Mucosa of descending colon (tissue), 3 donors: ENCODE results near the gene PDE6B. TPM values are rescaled to one million over a fixed set of nuclear protein-coding genes. Genes with fewer than 3 reads are reported as not detected.

ENCODE experiments used
- ATAC-seq: fragments of 200-7000 bp; cut with Tn5 transposase; one replicate; pipeline ENCODE4 v1.9.1; 2020; ENCODE audit warnings: mild to moderate bottlenecking, moderate library complexity
- DNase-seq, 3 donors: peaks; one replicate each; pipeline ENCODE4 v3.0.0-alpha.2; 2020
- H3K36me3 ChIP-seq: fragments of 200-600 bp; one replicate; pipeline ENCODE4 v1.8.0; 2021; ENCODE audit warnings: low read depth, mild to moderate bottlenecking
- H3K4me1 ChIP-seq: fragments of 200-600 bp; one replicate; pipeline ENCODE4 v1.8.0; 2021; ENCODE audit warnings: low read depth, mild to moderate bottlenecking
- H3K4me3 ChIP-seq: fragments of 200-600 bp; one replicate; pipeline ENCODE4 v1.8.0; 2021; ENCODE audit warnings: mild to moderate bottlenecking
- H3K9me3 ChIP-seq: fragments of 200-600 bp; one replicate; pipeline ENCODE4 v1.8.0; 2021; ENCODE audit warnings: mild to moderate bottlenecking
- intact Hi-C, 2 donors: fragments of 100-400 bp; cut with DNase I in 1 of 2; cut with micrococcal nuclease in 1 of 2; formaldehyde crosslinking; loops; one replicate each; pipeline versions ENCODE4 v1.11.0 to v1.11.1; 2022; cut with DNase I, micrococcal nuclease
- total RNA-seq, 3 donors: library from RNA; stranded (reverse); fragmentation: NEBNext Ultra II Directional in 2 of 3; extraction: Animal tissue kit (Norgen Biotek cat#: 25700) in 2 of 3; gene quantifications; one replicate each; pipeline versions ENCODE4 v1.2.1 to v1.2.4, GENCODE V29; 2021 to 2023
- TF ChIP-seq, protein P1 (sequence below): fragments of 200-600 bp; IDR thresholded peaks from one replicate; pipeline ENCODE4 v1.8.0; 2022; ENCODE audit warnings: antibody characterized with exemption, mild to moderate bottlenecking
- donor health status: DM: no; HTN: no; CAD: no; lungs with moderate emphysema.
- donor health status: DM: no; HTN: no; CAD: no.
- donor health status: DM: no; HTN: yes; CAD: no.

Gene PDE6B
- total RNA-seq, 3 donors from 2014 or later, result 1.0 to 2.9 (median 1.2) TPM

- peaks cover 55% of the 10 kb centered on the region for H3K4me1 ChIP-seq
- ATAC-seq, result peak; percentile 1
- intact Hi-C loops, result no loop called here
Observed at GRCh38 chr4:682490-683172, 57.3 kb downstream of the PDE6B start.

DNA sequence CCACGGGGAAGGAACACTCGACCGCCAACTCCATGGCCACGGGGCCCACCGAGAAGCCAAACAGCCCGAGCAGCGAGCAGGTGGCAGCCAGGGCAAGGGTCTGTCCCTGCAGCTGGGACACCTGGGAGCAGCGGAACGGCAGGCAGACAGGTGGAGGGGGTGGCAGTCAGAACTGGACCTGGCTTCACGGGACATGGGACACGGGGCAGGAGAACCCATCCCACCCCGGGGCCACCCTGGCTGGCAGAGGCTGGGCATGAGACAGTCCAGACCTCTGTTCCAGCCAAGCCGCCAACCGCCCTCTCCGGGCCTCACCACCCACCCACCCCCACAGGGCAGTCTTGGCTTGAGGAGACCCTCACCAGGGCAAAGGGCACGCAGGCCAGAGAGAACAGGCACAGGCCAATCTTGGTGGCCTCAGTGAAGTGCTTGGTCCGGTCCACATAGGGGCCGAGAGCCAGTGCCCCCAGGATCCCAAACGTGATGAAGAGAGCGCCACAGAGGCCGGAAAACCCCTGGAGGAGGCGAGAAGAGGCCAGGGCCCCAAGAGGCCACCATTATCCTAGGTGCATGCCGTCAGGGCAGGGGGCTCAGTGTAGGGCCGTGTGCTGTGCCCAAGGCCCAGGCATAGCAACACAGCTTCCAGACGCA is 58.0 kb downstream of the PDE6B start:
- H3K4me3 ChIP-seq, result no peak overlapping the region
- ATAC-seq (no peak), DNase-seq (peak in 2 of 3 donors; percentile 53 to 60)
- intact Hi-C loops, result no loop called here
- H3K36me3 ChIP-seq, result no peaks in the 10 kb centered on the region
- no peaks in the 10 kb centered on the region for H3K9me3 ChIP-seq
- H3K4me1 ChIP-seq, result peaks cover 57% of the 10 kb centered on the region
- TF ChIP-seq, protein P1, sequence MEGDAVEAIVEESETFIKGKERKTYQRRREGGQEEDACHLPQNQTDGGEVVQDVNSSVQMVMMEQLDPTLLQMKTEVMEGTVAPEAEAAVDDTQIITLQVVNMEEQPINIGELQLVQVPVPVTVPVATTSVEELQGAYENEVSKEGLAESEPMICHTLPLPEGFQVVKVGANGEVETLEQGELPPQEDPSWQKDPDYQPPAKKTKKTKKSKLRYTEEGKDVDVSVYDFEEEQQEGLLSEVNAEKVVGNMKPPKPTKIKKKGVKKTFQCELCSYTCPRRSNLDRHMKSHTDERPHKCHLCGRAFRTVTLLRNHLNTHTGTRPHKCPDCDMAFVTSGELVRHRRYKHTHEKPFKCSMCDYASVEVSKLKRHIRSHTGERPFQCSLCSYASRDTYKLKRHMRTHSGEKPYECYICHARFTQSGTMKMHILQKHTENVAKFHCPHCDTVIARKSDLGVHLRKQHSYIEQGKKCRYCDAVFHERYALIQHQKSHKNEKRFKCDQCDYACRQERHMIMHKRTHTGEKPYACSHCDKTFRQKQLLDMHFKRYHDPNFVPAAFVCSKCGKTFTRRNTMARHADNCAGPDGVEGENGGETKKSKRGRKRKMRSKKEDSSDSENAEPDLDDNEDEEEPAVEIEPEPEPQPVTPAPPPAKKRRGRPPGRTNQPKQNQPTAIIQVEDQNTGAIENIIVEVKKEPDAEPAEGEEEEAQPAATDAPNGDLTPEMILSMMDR, result no peak

More at GRCh38 chr4:682490-683172, 57.3 kb downstream of the PDE6B start:
- TF ChIP-seq, protein P1, result no peak
- H3K36me3 ChIP-seq, result no peaks in the 10 kb centered on the region
- DNase-seq, result peak; percentile 33 to 61 (median 58)
- no peak overlapping the region for H3K4me3 ChIP-seq
- H3K9me3 ChIP-seq, result no peaks in the 10 kb centered on the region

DNA sequence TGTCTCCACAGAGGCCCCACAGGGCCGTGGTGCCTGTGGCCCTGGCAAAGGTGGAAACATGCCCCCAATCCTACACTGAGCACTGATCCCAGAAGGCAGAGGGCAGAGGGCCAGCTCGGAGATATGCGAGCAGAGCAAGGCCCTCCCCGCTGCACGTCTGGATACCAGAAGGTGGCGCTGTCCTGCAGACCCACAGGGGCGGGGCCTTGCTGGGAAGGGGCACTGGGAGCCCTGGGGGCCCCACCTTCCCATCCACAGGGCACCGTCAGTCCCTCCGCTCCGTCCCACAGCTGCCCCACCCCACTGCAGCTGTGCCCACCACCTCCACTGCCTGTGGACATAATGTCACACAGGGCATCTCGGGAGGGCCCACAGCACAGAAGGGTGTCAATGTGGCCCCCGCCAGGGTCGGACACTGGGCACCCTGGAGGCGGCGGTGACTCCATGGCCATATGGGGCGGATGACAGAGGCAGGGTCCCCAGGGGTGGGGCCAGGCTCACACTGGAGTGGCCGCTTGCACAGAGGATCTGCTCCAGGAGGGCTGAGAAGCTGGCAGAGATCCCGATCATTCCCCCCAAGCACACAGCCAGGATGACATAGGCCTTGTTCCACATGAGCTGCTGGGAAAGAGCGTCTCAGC is 58.7 kb downstream of the PDE6B start:
- H3K4me1 ChIP-seq, result peaks cover 60% of the 10 kb centered on the region

GRCh38 chr4:684623-685327 is 59.4 kb downstream of the PDE6B start:
- TF ChIP-seq, protein P1, result no peak
- no peaks in the 10 kb centered on the region for H3K9me3 ChIP-seq
- H3K36me3 ChIP-seq, result no peaks in the 10 kb centered on the region
- no peak overlapping the region for H3K4me3 ChIP-seq
- no peak for ATAC-seq
- peak in 1 of 3 donors; percentile 62 for DNase-seq
- H3K4me1 ChIP-seq, result peaks cover 66% of the 10 kb centered on the region
- intact Hi-C loops, result no loop called here

More for the DNA sequence above, 58.7 kb downstream of the PDE6B start:
- TF ChIP-seq, protein P1, result peak; percentile 70
- Histone ChIP-seq H3K4me3 (no peak overlapping the region), H3K36me3 (no peaks in the 10 kb centered on the region), H3K9me3 (no peaks in the 10 kb centered on the region)
- ATAC-seq (peak; percentile 39), DNase-seq (peak; percentile 77 to 84 (median 81))
- intact Hi-C loops, result no loop called here

GRCh38 chr4:685679-686412 is 60.5 kb downstream of the PDE6B start:
- intact Hi-C loops, result no loop called here
- peaks cover 60% of the 10 kb centered on the region for H3K4me1 ChIP-seq

More at GRCh38 chr4:685679-686412, 60.5 kb downstream of the PDE6B start:
- H3K9me3 ChIP-seq, result no peaks in the 10 kb centered on the region
- TF ChIP-seq, protein P1, result no peak
- ATAC-seq, result no peak
- no peaks in the 10 kb centered on the region for H3K36me3 ChIP-seq
- DNase-seq, result no peak
- H3K4me3 ChIP-seq, result no peak overlapping the region
